NCI-H187 (cell line): ENCODE measurements around the gene RAPGEF4.

Experiments used
- DNase-seq, 2 experiments: peaks; one replicate each; lab custom pipeline; 2025; lab: John Stamatoyannopoulos, UW

Gene RAPGEF4

GRCh38 chr2:172823261-172823850 lies 87.7 kb downstream of the RAPGEF4 start:
- no peak for DNase-seq

- DNase-seq: no peak
Measured at GRCh38 chr2:172826522-172826921, 90.9 kb downstream of the RAPGEF4 start.

GRCh38 chr2:172829229-172829628 lies 93.6 kb downstream of the RAPGEF4 start:
- DNase-seq: no peak

GRCh38 chr2:172830482-172830881 lies 94.8 kb downstream of the RAPGEF4 start:
- DNase-seq: no peak

- no peak for DNase-seq
Measured at GRCh38 chr2:172833898-172834297, 98.3 kb downstream of the RAPGEF4 start.

GRCh38 chr2:172834881-172835280 lies 99.2 kb downstream of the RAPGEF4 start:
- peak; percentile 7 to 49 for DNase-seq

GRCh38 chr2:172836347-172836821 lies 100.7 kb downstream of the RAPGEF4 start:
- no peak for DNase-seq

- no peak for DNase-seq
Measured at GRCh38 chr2:172836827-172837226, 101.2 kb downstream of the RAPGEF4 start.

GRCh38 chr2:172839446-172839845 lies 103.8 kb downstream of the RAPGEF4 start:
- DNase-seq: no peak

GRCh38 chr2:172842511-172843265 lies 107.0 kb downstream of the RAPGEF4 start:
- no peak for DNase-seq

- no peak for DNase-seq
Measured at GRCh38 chr2:172843266-172843582, 107.6 kb downstream of the RAPGEF4 start.

GRCh38 chr2:172843902-172844715 lies 108.5 kb downstream of the RAPGEF4 start:
- no peak for DNase-seq

- DNase-seq: no peak
Measured at GRCh38 chr2:172845028-172845630, 109.5 kb downstream of the RAPGEF4 start.

- no peak for DNase-seq
Measured at GRCh38 chr2:172846551-172846950, 110.9 kb downstream of the RAPGEF4 start.

GRCh38 chr2:172847188-172847587 lies 111.5 kb downstream of the RAPGEF4 start:
- no peak for DNase-seq

GRCh38 chr2:172848519-172848918 lies 112.9 kb downstream of the RAPGEF4 start:
- DNase-seq: no peak

GRCh38 chr2:172849519-172850217 lies 114.0 kb downstream of the RAPGEF4 start:
- DNase-seq: no peak

- no peak for DNase-seq
Measured at GRCh38 chr2:172855588-172855987, 119.9 kb downstream of the RAPGEF4 start.

- no peak for DNase-seq
Measured at GRCh38 chr2:172856606-172857005, 121.0 kb downstream of the RAPGEF4 start.

GRCh38 chr2:172858473-172858745 lies 122.8 kb downstream of the RAPGEF4 start:
- no peak for DNase-seq

GRCh38 chr2:172859581-172860335 lies 124.1 kb downstream of the RAPGEF4 start:
- DNase-seq: no peak
